ENCODE results near the gene USP53. TPM values are rescaled to one million over a fixed set of nuclear protein-coding genes. Genes with fewer than 3 reads are reported as not detected.

The USP53 gene
- total RNA-seq, 2 donors from 2014 or later: 33.9 to 41.8 TPM

- Histone ChIP-seq H3K27me3 (replicated peaks; ENCODE audit: insufficient read depth) (no peaks in the 10 kb centered on the region), H3K36me3 (no peaks in the 10 kb centered on the region), H3K27ac (no peak overlapping the region), H3K4me1 (replicated peaks) (no peaks in the 10 kb centered on the region), H3K9me3 (no peaks in the 10 kb centered on the region), H3K4me3 (no peak overlapping the region)
- 54% methylated on average over 3 of the region's 3 CpGs for WGBS
- peak; percentile 25 for DNase-seq (ENCODE audit: low spot score)
- TF ChIP-seq POLR2A (IDR thresholded peaks at IDR 0.05) (no peak), CTCF (IDR thresholded peaks at IDR 0.05) (peak in 3 of 4 experiments; percentile 52 to 80 (median 68))
- intact Hi-C loops (cut with DNase I): loop anchor here (5.0 to 10.0 kb wide), 3 partner anchors 72 to 304 kb away; partner anchors contain the start of gene USP53
Observed at GRCh38 chr4:119286377-119287002, 74.0 kb downstream of the USP53 start.

GRCh38 chr4:119289313-119289712 lies 76.8 kb downstream of the USP53 start:
- H3K36me3 ChIP-seq: no peaks in the 10 kb centered on the region
- no peak for TF ChIP-seq POLR2A (IDR thresholded peaks at IDR 0.05)
- TF ChIP-seq POLR2AphosphoS5 (IDR thresholded peaks at IDR 0.05): no peak
- TF ChIP-seq CTCF (IDR thresholded peaks at IDR 0.05): no peak
- H3K9me3 ChIP-seq: no peaks in the 10 kb centered on the region
- intact Hi-C loops (cut with DNase I): loop anchor here (5.0 to 10.0 kb wide), 3 partner anchors 75 to 307 kb away; partner anchors contain the start of gene USP53
- H3K4me1 ChIP-seq (replicated peaks): no peaks in the 10 kb centered on the region
- H3K4me3 ChIP-seq: no peak overlapping the region
- no peak overlapping the region for H3K27ac ChIP-seq
- 94% methylated on average over 5 of the region's 5 CpGs for WGBS
- H3K27me3 ChIP-seq (replicated peaks; ENCODE audit: insufficient read depth): no peaks in the 10 kb centered on the region
- no peak for DNase-seq (ENCODE audit: low spot score)

GRCh38 chr4:119290598-119290997 lies 78.1 kb downstream of the USP53 start:
- no peaks in the 10 kb centered on the region for H3K27me3 ChIP-seq (replicated peaks; ENCODE audit: insufficient read depth)
- intact Hi-C loops (cut with DNase I): loop anchor here (5.0 kb wide), 1 partner anchor 553 kb away; no protein-coding TSS in a partner anchor
- no peak overlapping the region for H3K27ac ChIP-seq
- no peak overlapping the region for H3K4me3 ChIP-seq
- no peaks in the 10 kb centered on the region for H3K4me1 ChIP-seq (replicated peaks)
- H3K36me3 ChIP-seq: no peaks in the 10 kb centered on the region
- whole genome bisulfite sequencing: 44% methylated on average over 1 of the region's 1 CpG
- no peak for TF ChIP-seq POLR2A (IDR thresholded peaks at IDR 0.05)
- no peak for TF ChIP-seq CTCF (IDR thresholded peaks at IDR 0.05)
- TF ChIP-seq POLR2AphosphoS5 (IDR thresholded peaks at IDR 0.05): no peak
- H3K9me3 ChIP-seq: no peaks in the 10 kb centered on the region
- DNase-seq (ENCODE audit: low spot score): no peak

- DNase-seq (ENCODE audit: low spot score): no peak
- intact Hi-C loops (cut with DNase I): loop anchor here (5.0 kb wide), 1 partner anchor 249 kb away; no protein-coding TSS in a partner anchor
- peaks cover 6% of the 10 kb centered on the region for H3K4me1 ChIP-seq (replicated peaks)
- H3K9me3 ChIP-seq: no peaks in the 10 kb centered on the region
- no peaks in the 10 kb centered on the region for H3K36me3 ChIP-seq
- H3K27ac ChIP-seq: no peak overlapping the region
- H3K27me3 ChIP-seq (replicated peaks; ENCODE audit: insufficient read depth): no peaks in the 10 kb centered on the region
- no peak overlapping the region for H3K4me3 ChIP-seq
- 98% methylated on average over 2 of the region's 2 CpGs for WGBS
- no peak for TF ChIP-seq CTCF (IDR thresholded peaks at IDR 0.05)
- TF ChIP-seq POLR2A (IDR thresholded peaks at IDR 0.05): no peak
- TF ChIP-seq POLR2AphosphoS5 (IDR thresholded peaks at IDR 0.05): no peak
Observed at GRCh38 chr4:119296356-119296755, 83.8 kb downstream of the USP53 start.

GRCh38 chr4:119297795-119298194 lies 85.3 kb downstream of the USP53 start:
- WGBS: 88% methylated on average over 1 of the region's 1 CpG
- no peaks in the 10 kb centered on the region for H3K36me3 ChIP-seq

More at GRCh38 chr4:119297795-119298194, 85.3 kb downstream of the USP53 start:
- Histone ChIP-seq H3K27ac (no peak overlapping the region), H3K4me1 (replicated peaks) (peaks cover 6% of the 10 kb centered on the region), H3K9me3 (no peaks in the 10 kb centered on the region), H3K27me3 (replicated peaks; ENCODE audit: insufficient read depth) (no peaks in the 10 kb centered on the region), H3K4me3 (no peak overlapping the region)
- DNase-seq (ENCODE audit: low spot score): no peak
- intact Hi-C loops (cut with DNase I): loop anchor here (5.0 kb wide), 1 partner anchor 250 kb away; no protein-coding TSS in a partner anchor
- TF ChIP-seq POLR2A (IDR thresholded peaks at IDR 0.05) (no peak), CTCF (IDR thresholded peaks at IDR 0.05) (no peak), POLR2AphosphoS5 (IDR thresholded peaks at IDR 0.05) (no peak)
